Activated CD8-positive, alpha-beta T cell treated with anti-CD3 and anti-CD28 coated beads for 36 hours (primary cell): ENCODE results near the gene PODXL2. TPM values are rescaled to one million over a fixed set of nuclear protein-coding genes. Genes with fewer than 3 reads are reported as not detected.

Experiments
- ATAC-seq: fragments of 200-7000 bp; cut with Tn5 transposase; one replicate; pipeline ENCODE4 v1.10.0; 2021; ENCODE audit warnings: mild to moderate bottlenecking, moderate library complexity
- CTCF ChIA-PET: fragments of 350-600 bp; sonication (Branson Sonifier 250); formaldehyde crosslinking; loops from one replicate; lab custom pipeline; 2021; ENCODE audit warnings: antibody characterized with exemption; lab: Charles Lee
- POLR2A ChIA-PET: fragments of 350-600 bp; sonication (Branson Sonifier 250); formaldehyde crosslinking; loops from one replicate; lab custom pipeline; 2021; ENCODE audit warnings: antibody characterized with exemption; lab: Charles Lee
- DNase-seq: peaks from one replicate; pipeline ENCODE4 v3.0.0-alpha.2; 2020
- H3K27ac Mint-ChIP-seq: one replicate; pipeline ENCODE4 v1.8.0; 2021; ENCODE audit warnings: mild to moderate bottlenecking, mixed read lengths
- H3K27me3 Mint-ChIP-seq: one replicate; pipeline ENCODE4 v1.8.0; 2021; ENCODE audit warnings: mixed read lengths
- H3K36me3 Mint-ChIP-seq: one replicate; pipeline ENCODE4 v1.8.0; 2021; ENCODE audit warnings: low read depth, mixed read lengths
- H3K4me1 Mint-ChIP-seq: one replicate; pipeline ENCODE4 v1.8.0; 2021; ENCODE audit warnings: low read depth, mixed read lengths
- H3K4me3 Mint-ChIP-seq: one replicate; pipeline ENCODE4 v1.8.0; 2021; ENCODE audit warnings: mild to moderate bottlenecking, moderate library complexity, mixed read lengths
- H3K9me3 Mint-ChIP-seq: one replicate; pipeline ENCODE4 v1.8.0; 2021; ENCODE audit warnings: mixed read lengths
- intact Hi-C: fragments of 100-400 bp; cut with micrococcal nuclease; formaldehyde crosslinking; loops from one replicate; pipeline ENCODE4 v1.10.0; 2022
- total RNA-seq, 2 experiments: library from RNA; stranded (reverse); gene quantifications; one replicate each; pipeline ENCODE4 v1.2.3, GENCODE V29; 2021
- TF ChIP-seq, protein P1 (sequence below): fragments of 200-600 bp; IDR thresholded peaks from one replicate; pipeline ENCODE4 v1.8.0; 2022; ENCODE audit warnings: antibody characterized with exemption, mild to moderate bottlenecking

Gene PODXL2
- total RNA-seq, 2 experiments from 2014 or later = 1.1 to 1.3 TPM

DNA sequence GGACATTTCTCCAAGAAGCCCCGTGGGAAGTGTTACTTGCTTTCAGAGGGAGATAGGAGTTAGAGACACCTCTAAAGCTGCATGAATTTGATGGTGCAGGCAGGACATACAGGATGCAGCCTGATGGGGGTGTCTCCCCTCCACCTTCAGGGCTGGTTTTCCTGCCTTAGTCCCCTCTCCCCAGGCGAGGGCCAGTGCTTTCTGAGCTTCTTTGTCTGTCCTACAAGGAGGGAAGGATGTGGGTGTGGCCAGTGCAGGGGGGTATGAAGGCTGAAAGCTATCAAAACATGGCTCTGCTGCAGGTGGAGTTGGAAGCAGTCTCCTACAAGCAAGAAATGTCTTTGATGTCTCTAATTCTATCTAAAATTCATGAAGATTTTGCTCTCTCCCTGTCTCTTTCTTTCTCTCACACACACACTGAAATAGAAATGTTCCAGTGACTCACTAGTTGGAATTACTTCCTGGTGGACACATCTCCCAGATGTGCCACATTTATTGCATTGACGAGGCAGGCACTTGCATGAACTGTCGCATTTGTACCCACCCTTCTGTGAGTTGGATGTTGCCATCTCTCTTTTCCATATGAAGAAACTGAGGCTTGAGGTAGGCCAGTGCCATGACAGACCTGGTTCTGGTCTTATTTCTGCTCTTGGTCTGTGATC lies 13.9 kb upstream of the PODXL2 start:
- H3K4me3 Mint-ChIP-seq = no peak overlapping the region
- CTCF ChIA-PET = no interaction called here

DNA sequence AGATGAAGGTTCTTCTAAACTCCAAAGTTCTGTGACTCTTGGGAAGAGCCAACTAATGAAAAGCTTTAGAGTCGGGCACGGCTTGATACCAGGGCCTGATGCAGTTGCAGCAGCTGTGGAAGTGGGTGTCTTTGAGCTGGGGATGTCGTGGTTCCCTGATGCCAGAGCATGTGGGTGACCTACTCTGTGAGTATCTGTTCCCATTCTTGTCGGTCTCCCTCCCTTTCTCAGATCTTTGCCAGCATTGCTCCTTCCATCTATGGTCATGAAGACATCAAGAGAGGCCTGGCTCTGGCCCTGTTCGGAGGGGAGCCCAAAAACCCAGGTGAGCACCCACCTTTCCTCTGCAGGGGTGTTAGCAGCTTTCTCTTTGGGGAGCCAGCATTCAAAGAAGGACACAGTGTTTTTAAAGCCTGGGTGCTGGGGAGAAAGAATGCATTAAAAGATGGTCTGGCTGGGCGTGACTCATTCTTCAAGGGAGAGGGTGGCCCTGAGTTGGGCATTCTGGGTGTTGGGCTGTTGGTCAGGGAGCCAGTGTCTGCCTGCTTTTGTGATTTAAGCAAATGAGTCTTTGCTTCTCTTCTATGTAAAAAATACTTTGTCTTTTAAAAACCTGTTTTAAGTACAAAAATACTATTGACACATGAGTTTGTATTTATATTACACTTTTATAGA lies 13.2 kb upstream of the PODXL2 start:
- no peak for DNase-seq
- CTCF ChIA-PET = no interaction called here
- TF ChIP-seq, protein P1, sequence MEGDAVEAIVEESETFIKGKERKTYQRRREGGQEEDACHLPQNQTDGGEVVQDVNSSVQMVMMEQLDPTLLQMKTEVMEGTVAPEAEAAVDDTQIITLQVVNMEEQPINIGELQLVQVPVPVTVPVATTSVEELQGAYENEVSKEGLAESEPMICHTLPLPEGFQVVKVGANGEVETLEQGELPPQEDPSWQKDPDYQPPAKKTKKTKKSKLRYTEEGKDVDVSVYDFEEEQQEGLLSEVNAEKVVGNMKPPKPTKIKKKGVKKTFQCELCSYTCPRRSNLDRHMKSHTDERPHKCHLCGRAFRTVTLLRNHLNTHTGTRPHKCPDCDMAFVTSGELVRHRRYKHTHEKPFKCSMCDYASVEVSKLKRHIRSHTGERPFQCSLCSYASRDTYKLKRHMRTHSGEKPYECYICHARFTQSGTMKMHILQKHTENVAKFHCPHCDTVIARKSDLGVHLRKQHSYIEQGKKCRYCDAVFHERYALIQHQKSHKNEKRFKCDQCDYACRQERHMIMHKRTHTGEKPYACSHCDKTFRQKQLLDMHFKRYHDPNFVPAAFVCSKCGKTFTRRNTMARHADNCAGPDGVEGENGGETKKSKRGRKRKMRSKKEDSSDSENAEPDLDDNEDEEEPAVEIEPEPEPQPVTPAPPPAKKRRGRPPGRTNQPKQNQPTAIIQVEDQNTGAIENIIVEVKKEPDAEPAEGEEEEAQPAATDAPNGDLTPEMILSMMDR = no peak
- Mint-ChIP-seq H3K36me3 (peaks cover 86% of the 10 kb centered on the region), H3K4me3 (no peak overlapping the region), H3K27me3 (no peaks in the 10 kb centered on the region), H3K27ac (no peak overlapping the region), H3K9me3 (no peaks in the 10 kb centered on the region), H3K4me1 (peaks cover 8% of the 10 kb centered on the region)
- intact Hi-C loops = no loop called here
- POLR2A ChIA-PET = interaction anchor here (2.7 to 2.9 kb wide), 2 partner anchors 9 to 17 kb away, joined by 11 to 16 read pairs; partner anchors contain the start of gene MCM2
- ATAC-seq = no peak

More for the DNA sequence above, 13.9 kb upstream of the PODXL2 start:
- H3K27me3 Mint-ChIP-seq = no peaks in the 10 kb centered on the region
- no peak overlapping the region for H3K27ac Mint-ChIP-seq
- H3K36me3 Mint-ChIP-seq = peaks cover 88% of the 10 kb centered on the region
- TF ChIP-seq, protein P1 = no peak
- peaks cover 8% of the 10 kb centered on the region for H3K4me1 Mint-ChIP-seq
- DNase-seq (no peak), ATAC-seq (no peak)
- POLR2A ChIA-PET = interaction anchor here (2.7 to 2.9 kb wide), 2 partner anchors 9 to 17 kb away, joined by 11 to 16 read pairs; partner anchors contain the start of gene MCM2
- H3K9me3 Mint-ChIP-seq = no peaks in the 10 kb centered on the region
- intact Hi-C loops = no loop called here

GRCh38 chr3:127616836-127617605 lies 12.0 kb upstream of the PODXL2 start:
- CTCF ChIA-PET = no interaction called here
- TF ChIP-seq, protein P1 = no peak
- peaks cover 7% of the 10 kb centered on the region for H3K4me1 Mint-ChIP-seq
- H3K27ac Mint-ChIP-seq = no peak overlapping the region
- no peaks in the 10 kb centered on the region for H3K9me3 Mint-ChIP-seq
- no peaks in the 10 kb centered on the region for H3K27me3 Mint-ChIP-seq
- DNase-seq (no peak), ATAC-seq (no peak)
- POLR2A ChIA-PET = interaction anchor here (0.6 to 5.7 kb wide), 5 partner anchors 10 to 568 kb away, joined by 3 to 50 read pairs (median 6); no protein-coding TSS in a partner anchor
- no peak overlapping the region for H3K4me3 Mint-ChIP-seq
- intact Hi-C loops = no loop called here
- H3K36me3 Mint-ChIP-seq = peaks cover 89% of the 10 kb centered on the region

GRCh38 chr3:127618891-127619290 lies 10.1 kb upstream of the PODXL2 start:
- Mint-ChIP-seq H3K9me3 (no peaks in the 10 kb centered on the region), H3K36me3 (peaks cover 77% of the 10 kb centered on the region), H3K27me3 (no peaks in the 10 kb centered on the region), H3K4me3 (no peak overlapping the region), H3K27ac (no peak overlapping the region), H3K4me1 (peaks cover 3% of the 10 kb centered on the region)
- intact Hi-C loops = no loop called here
- CTCF ChIA-PET = no interaction called here
- ATAC-seq = no peak
- TF ChIP-seq, protein P1 = no peak
- no peak for DNase-seq
- POLR2A ChIA-PET = interaction anchor here (0.8 to 5.7 kb wide), 4 partner anchors 8 to 19 kb away, joined by 3 to 50 read pairs (median 10); no protein-coding TSS in a partner anchor
